Osteocyte (in vitro differentiated cells): ENCODE results near the gene NKAIN2. TPM values are rescaled to one million over a fixed set of nuclear protein-coding genes. Genes with fewer than 3 reads are reported as not detected.
A peak's percentile ranks its signal among the peaks of the same experiment; 100 is the strongest.
"Not testable (repeated sequence)": the region's sequence is repeated elsewhere in the genome, so short reads cannot be mapped to it uniquely, and the experiment has no call there.

Experiments used
- DNase-seq: peaks from one replicate; pipeline ENCODE4 v3.0.0; 2021; ENCODE audit warnings: mixed read lengths; ENCODE audit not compliant: unreplicated experiment; ENCODE audit errors: extremely low spot score
- H3K27ac Mint-ChIP-seq: one replicate; pipeline ENCODE4 v1.8.0; 2021; ENCODE audit warnings: mild to moderate bottlenecking, mixed read lengths; ENCODE audit not compliant: unreplicated experiment
- H3K27me3 Mint-ChIP-seq: one replicate; pipeline ENCODE4 v1.8.0; 2021; ENCODE audit warnings: mixed read lengths; ENCODE audit not compliant: unreplicated experiment
- H3K36me3 Mint-ChIP-seq: one replicate; pipeline ENCODE4 v1.8.0; 2021; ENCODE audit warnings: mixed read lengths; ENCODE audit not compliant: unreplicated experiment
- H3K4me1 Mint-ChIP-seq: one replicate; pipeline ENCODE4 v1.8.0; 2021; ENCODE audit warnings: mixed read lengths; ENCODE audit not compliant: unreplicated experiment
- H3K4me3 Mint-ChIP-seq: one replicate; pipeline ENCODE4 v1.8.0; 2021; ENCODE audit warnings: mild to moderate bottlenecking, moderate library complexity, mixed read lengths; ENCODE audit not compliant: unreplicated experiment
- H3K9me3 Mint-ChIP-seq: one replicate; pipeline ENCODE4 v1.8.0; 2021; ENCODE audit warnings: mixed read lengths; ENCODE audit not compliant: unreplicated experiment
- CTCF ChIP-seq: fragments of 200-600 bp; sonication (generic); IDR thresholded peaks from 2 replicates; pipeline ENCODE4 v1.5.0; 2021; ENCODE audit warnings: antibody characterized with exemption, mild to moderate bottlenecking, moderate library complexity
- total RNA-seq: library from RNA; stranded (reverse); gene quantifications from 2 replicates; pipeline ENCODE4 v1.2.1, GENCODE V29; 2021

NKAIN2 gene
- total RNA-seq, 1 donor from 2014 or later = 17.8 TPM

GRCh38 chr6:124703541-124703940, 899.9 kb downstream of the NKAIN2 start:
- Mint-ChIP-seq H3K27ac (no peak overlapping the region), H3K36me3 (peaks cover 4% of the 10 kb centered on the region), H3K4me3 (no peak overlapping the region), H3K9me3 (peaks cover 12% of the 10 kb centered on the region), H3K27me3 (no peaks in the 10 kb centered on the region), H3K4me1 (peaks cover 13% of the 10 kb centered on the region)
- no peak for TF ChIP-seq CTCF
- no peak for DNase-seq

- H3K9me3 Mint-ChIP-seq, H3K4me1 Mint-ChIP-seq, H3K4me3 Mint-ChIP-seq, H3K27me3 Mint-ChIP-seq, H3K27ac Mint-ChIP-seq, H3K36me3 Mint-ChIP-seq: not testable (repeated sequence)
- peak; percentile 65 for DNase-seq
Observed at GRCh38 chr6:124712532-124712931, 908.9 kb downstream of the NKAIN2 start.

- Mint-ChIP-seq H3K36me3 (peaks cover 2% of the 10 kb centered on the region), H3K4me3 (no peak overlapping the region), H3K27me3 (no peaks in the 10 kb centered on the region), H3K4me1 (peaks cover 11% of the 10 kb centered on the region), H3K27ac (no peak overlapping the region), H3K9me3 (peaks cover 4% of the 10 kb centered on the region)
- TF ChIP-seq CTCF = no peak
- no peak for DNase-seq
Observed at GRCh38 chr6:124714728-124715127, 911.1 kb downstream of the NKAIN2 start.

- TF ChIP-seq CTCF = no peak
- no peaks in the 10 kb centered on the region for H3K27me3 Mint-ChIP-seq
- H3K4me1 Mint-ChIP-seq = peaks cover 35% of the 10 kb centered on the region
Observed at GRCh38 chr6:124719913-124720312, 916.2 kb downstream of the NKAIN2 start.

GRCh38 chr6:124721331-124721730, 917.7 kb downstream of the NKAIN2 start:
- DNase-seq = no peak
- H3K9me3 Mint-ChIP-seq = peaks cover 4% of the 10 kb centered on the region
- H3K4me1 Mint-ChIP-seq = peaks cover 31% of the 10 kb centered on the region
- no peaks in the 10 kb centered on the region for H3K27me3 Mint-ChIP-seq
- peaks cover 2% of the 10 kb centered on the region for H3K36me3 Mint-ChIP-seq
- H3K4me3 Mint-ChIP-seq = no peak overlapping the region
- no peak for TF ChIP-seq CTCF
- H3K27ac Mint-ChIP-seq = no peak overlapping the region

More at GRCh38 chr6:124719913-124720312, 916.2 kb downstream of the NKAIN2 start:
- Mint-ChIP-seq H3K4me3 (no peak overlapping the region), H3K36me3 (peaks cover 2% of the 10 kb centered on the region), H3K27ac (no peak overlapping the region), H3K9me3 (peaks cover 4% of the 10 kb centered on the region)
- DNase-seq = no peak
